Stomach smooth muscle (tissue), 2 donors: ENCODE results near the gene CEBPZOS.
A peak's percentile ranks its signal among the peaks of the same experiment; 100 is the strongest.
"Not testable (repeated sequence)": the region's sequence is repeated elsewhere in the genome, so short reads cannot be mapped to it uniquely, and the experiment has no call there.

Experiments
- H3K27ac ChIP-seq: one replicate; pipeline ENCODE4 v1.7.0; 2013; ENCODE audit warnings: mild to moderate bottlenecking, low read length, inconsistent platforms
- H3K27me3 ChIP-seq, 2 donors: one replicate each; pipeline ENCODE4 v1.7.0; 2013; ENCODE audit warnings: low read length in 2 of 2; ENCODE audit not compliant: insufficient read depth in 2 of 2, control insufficient read depth in 1 of 2
- H3K36me3 ChIP-seq, 2 donors: one replicate each; pipeline ENCODE4 v1.7.0; 2013; ENCODE audit warnings: low read length in 2 of 2; ENCODE audit not compliant: control insufficient read depth in 2 of 2, insufficient read depth in 2 of 2
- H3K4me1 ChIP-seq: one replicate; pipeline ENCODE4 v1.7.0; 2013; ENCODE audit warnings: low read length; ENCODE audit not compliant: control insufficient read depth, insufficient read depth
- H3K4me3 ChIP-seq, 2 donors: one replicate each; pipeline ENCODE4 v1.7.0; 2013; ENCODE audit warnings: low read length in 2 of 2
- H3K9ac ChIP-seq, 2 donors: one replicate each; pipeline ENCODE4 v1.7.0; 2013; ENCODE audit warnings: low read length in 2 of 2, mild to moderate bottlenecking in 1 of 2
- H3K9me3 ChIP-seq, 2 donors: one replicate each; pipeline ENCODE4 v1.7.0; 2013; ENCODE audit warnings: low read length in 2 of 2; ENCODE audit not compliant: control insufficient read depth in 2 of 2
- donor health status: healthy.
- donor health status: Pancreatic carcinoma.

Gene CEBPZOS

GRCh38 chr2:37191747-37192146 is 4.5 kb upstream of the CEBPZOS start:
- H3K9me3 ChIP-seq = no peaks in the 10 kb centered on the region
- H3K27ac ChIP-seq = no peak overlapping the region
- no peaks in the 10 kb centered on the region for H3K27me3 ChIP-seq
- H3K9ac ChIP-seq = no peak overlapping the region
- no peak overlapping the region for H3K4me3 ChIP-seq
- H3K4me1 ChIP-seq = peaks cover 3% of the 10 kb centered on the region
- H3K36me3 ChIP-seq = no peaks in the 10 kb centered on the region

- H3K4me1 ChIP-seq = peaks cover 9% of the 10 kb centered on the region
- no peaks in the 10 kb centered on the region for H3K36me3 ChIP-seq
- H3K9ac ChIP-seq = no peak overlapping the region
- no peak overlapping the region for H3K4me3 ChIP-seq
- no peaks in the 10 kb centered on the region for H3K27me3 ChIP-seq
- H3K27ac ChIP-seq = no peak overlapping the region
- H3K9me3 ChIP-seq = no peaks in the 10 kb centered on the region
These were observed 3.7 kb upstream of the CEBPZOS start for GRCh38 chr2:37192551-37192950.

GRCh38 chr2:37195862-37196319 is 405 bp upstream of the CEBPZOS start:
- H3K36me3 ChIP-seq = not testable (repeated sequence)

GRCh38 chr2:37198681-37199065 is 2.4 kb downstream of the CEBPZOS start:
- H3K9ac ChIP-seq = no peak overlapping the region
- no peak overlapping the region for H3K27ac ChIP-seq
- peaks cover 2% of the 10 kb centered on the region in 2 donors for H3K9me3 ChIP-seq
- H3K36me3 ChIP-seq = peaks cover 9 to 20% of the 10 kb centered on the region in 2 donors
- H3K4me3 ChIP-seq = no peak overlapping the region
- no peaks in the 10 kb centered on the region for H3K27me3 ChIP-seq
- H3K4me1 ChIP-seq = peaks cover 14% of the 10 kb centered on the region

More at GRCh38 chr2:37195862-37196319, 405 bp upstream of the CEBPZOS start:
- Histone ChIP-seq H3K9ac (peak overlapping the region; percentile 52 to 93), H3K4me1 (peaks cover 14% of the 10 kb centered on the region), H3K27ac (peak overlapping the region; percentile 82), H3K4me3 (peak overlapping the region; percentile 90 to 97)
- H3K27me3 ChIP-seq, H3K9me3 ChIP-seq: not testable (repeated sequence)

- H3K36me3 ChIP-seq = peaks cover 18 to 33% of the 10 kb centered on the region in 2 donors
- peaks cover 3% of the 10 kb centered on the region in 2 donors for H3K9me3 ChIP-seq
- no peak overlapping the region for H3K27ac ChIP-seq
- peaks cover 11% of the 10 kb centered on the region for H3K4me1 ChIP-seq
- H3K9ac ChIP-seq = no peak overlapping the region
- no peaks in the 10 kb centered on the region for H3K27me3 ChIP-seq
- no peak overlapping the region for H3K4me3 ChIP-seq
These were observed 4.9 kb downstream of the CEBPZOS start for GRCh38 chr2:37201208-37201607.

- Histone ChIP-seq H3K27me3 (no peaks in the 10 kb centered on the region), H3K36me3 (peaks cover 21 to 36% of the 10 kb centered on the region in 2 donors), H3K9ac (no peak overlapping the region), H3K4me3 (no peak overlapping the region), H3K9me3 (peaks cover 3% of the 10 kb centered on the region in 2 donors), H3K4me1 (peaks cover 11% of the 10 kb centered on the region), H3K27ac (no peak overlapping the region)
These were observed 5.5 kb downstream of the CEBPZOS start for GRCh38 chr2:37201766-37202165.

GRCh38 chr2:37203708-37204107 is 7.4 kb downstream of the CEBPZOS start:
- Histone ChIP-seq H3K4me3 (no peak overlapping the region), H3K36me3 (peaks cover 24 to 42% of the 10 kb centered on the region in 2 donors), H3K27ac (no peak overlapping the region)

GRCh38 chr2:37205071-37205661 is 8.9 kb downstream of the CEBPZOS start:
- not testable (repeated sequence) for H3K4me3 ChIP-seq, H3K9me3 ChIP-seq, H3K27me3 ChIP-seq, H3K4me1 ChIP-seq, H3K27ac ChIP-seq, H3K9ac ChIP-seq
- H3K36me3 ChIP-seq = peaks cover 35 to 56% of the 10 kb centered on the region in 2 donors

More at GRCh38 chr2:37203708-37204107, 7.4 kb downstream of the CEBPZOS start:
- no peaks in the 10 kb centered on the region for H3K4me1 ChIP-seq
- no peak overlapping the region for H3K9ac ChIP-seq
- H3K9me3 ChIP-seq = peaks cover 3% of the 10 kb centered on the region in 2 donors
- no peaks in the 10 kb centered on the region for H3K27me3 ChIP-seq

GRCh38 chr2:37205689-37206341 is 9.5 kb downstream of the CEBPZOS start:
- no peaks in the 10 kb centered on the region for H3K4me1 ChIP-seq
- peaks cover 7 to 9% of the 10 kb centered on the region in 2 donors for H3K9me3 ChIP-seq
- no peak overlapping the region for H3K27ac ChIP-seq
- H3K4me3 ChIP-seq = no peak overlapping the region
- H3K27me3 ChIP-seq = no peaks in the 10 kb centered on the region
- peaks cover 38 to 58% of the 10 kb centered on the region in 2 donors for H3K36me3 ChIP-seq
- H3K9ac ChIP-seq = no peak overlapping the region

GRCh38 chr2:37206760-37207159 is 10.5 kb downstream of the CEBPZOS start:
- not testable (repeated sequence) for H3K9me3 ChIP-seq, H3K27ac ChIP-seq, H3K4me1 ChIP-seq, H3K27me3 ChIP-seq, H3K4me3 ChIP-seq, H3K9ac ChIP-seq
- peaks cover 41 to 59% of the 10 kb centered on the region in 2 donors for H3K36me3 ChIP-seq

- peaks cover 29 to 41% of the 10 kb centered on the region in 2 donors for H3K36me3 ChIP-seq
- H3K4me1 ChIP-seq = no peaks in the 10 kb centered on the region
- no peak overlapping the region for H3K27ac ChIP-seq
- no peak overlapping the region for H3K4me3 ChIP-seq
- H3K9ac ChIP-seq = no peak overlapping the region
- peaks cover 4 to 6% of the 10 kb centered on the region in 2 donors for H3K9me3 ChIP-seq
- no peaks in the 10 kb centered on the region for H3K27me3 ChIP-seq
These were observed 14.9 kb downstream of the CEBPZOS start for GRCh38 chr2:37211212-37211611.
